ENCODE measurements around the gene NAPSA. TPM values are rescaled to one million over a fixed set of nuclear protein-coding genes. Genes with fewer than 3 reads are reported as not detected.

NAPSA gene
- total RNA-seq, 3 donors from 2014 or later (not counting 1 experiment from before 2014, with no cell fraction given) = 0.94 to 1.3 (median 0.95) TPM

DNA sequence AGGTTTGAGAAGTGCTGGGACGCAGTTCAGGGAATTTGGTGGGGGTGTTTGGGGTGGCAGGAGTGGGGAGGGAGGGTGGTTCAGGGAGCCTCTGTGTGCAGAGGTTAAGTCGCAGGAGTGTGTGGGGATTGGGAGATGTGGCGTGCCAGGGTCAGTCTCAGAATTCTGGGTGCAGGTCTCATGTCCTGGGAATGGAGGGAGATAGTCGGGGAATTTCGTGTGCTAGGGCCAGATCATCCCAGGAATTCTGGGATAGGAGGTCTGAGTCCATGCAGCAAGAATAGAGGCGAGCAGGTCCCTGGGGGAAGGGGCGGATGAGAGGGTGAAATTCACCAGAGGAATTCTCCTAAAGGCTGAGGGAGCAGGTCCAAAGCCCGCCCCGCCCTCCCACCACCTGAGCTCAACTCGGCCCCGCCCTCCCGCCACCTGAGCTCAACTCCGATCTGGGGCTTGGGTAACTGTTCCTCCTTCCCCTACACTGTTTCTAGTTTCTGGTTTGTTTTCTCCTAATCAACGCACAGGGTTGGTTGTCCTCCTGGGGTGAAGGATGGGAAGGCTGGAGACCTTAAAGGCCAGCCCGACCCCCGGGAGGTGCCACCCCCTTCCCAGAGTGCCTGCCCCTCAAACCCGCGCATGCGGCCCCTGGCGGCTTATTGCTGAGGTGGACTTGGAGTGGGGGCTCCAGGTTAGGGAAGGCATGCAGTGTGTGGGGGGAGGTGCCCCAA lies 51.5 kb downstream of the NAPSA start:
- Mint-ChIP-seq H3K36me3 (no peaks in the 10 kb centered on the region), H3K4me3 (no peak overlapping the region), H3K27me3 (ENCODE audit: low read depth in 2 of 2) (peaks cover 49 to 55% of the 10 kb centered on the region in 2 donors), H3K4me1 (peaks cover 6 to 10% of the 10 kb centered on the region in 2 donors), H3K9me3 (peaks cover 0 to 2% of the 10 kb centered on the region in 2 donors), H3K27ac (no peak overlapping the region)
- Histone ChIP-seq H3K27ac (ENCODE audit: low read length) (no peak overlapping the region), H3K4me3 (ENCODE audit: low read length) (no peak overlapping the region), H3K9me3 (ENCODE audit: control insufficient read depth, insufficient read depth, low read length) (no peaks in the 10 kb centered on the region), H3K4me1 (ENCODE audit: control insufficient read depth, insufficient read depth, low read length) (peaks cover 6% of the 10 kb centered on the region), H3K27me3 (ENCODE audit: control insufficient read depth, insufficient read depth, low read length) (peaks cover 42% of the 10 kb centered on the region), H3K36me3 (ENCODE audit: control insufficient read depth, insufficient read depth, low read length) (no peaks in the 10 kb centered on the region)
- DNase-seq (no peak), ATAC-seq (no peak)
- no peak for TF ChIP-seq CTCF (IDR thresholded peaks at IDR 0.05)
- WGBS (ENCODE audit: insufficient coverage) = 8% methylated on average over 18 of the region's 20 CpGs
- intact Hi-C loops (cut with micrococcal nuclease) = no loop called here

GRCh38 chr19:50312967-50313811 lies 52.2 kb downstream of the NAPSA start:
- WGBS (ENCODE audit: insufficient coverage) = 16% methylated on average over 27 of the region's 27 CpGs
- H3K4me3 Mint-ChIP-seq = no peak overlapping the region

GRCh38 chr19:50311723-50312635 lies 53.5 kb downstream of the NAPSA start:
- Mint-ChIP-seq H3K27me3 (ENCODE audit: low read depth in 2 of 2) (peaks cover 54 to 56% of the 10 kb centered on the region in 2 donors), H3K9me3 (peaks cover 0 to 2% of the 10 kb centered on the region in 2 donors), H3K36me3 (no peaks in the 10 kb centered on the region), H3K4me3 (no peak overlapping the region), H3K27ac (no peak overlapping the region), H3K4me1 (peaks cover 6 to 10% of the 10 kb centered on the region in 2 donors)
- peaks cover 43% of the 10 kb centered on the region for H3K27me3 ChIP-seq (ENCODE audit: control insufficient read depth, insufficient read depth, low read length)
- H3K9me3 ChIP-seq (ENCODE audit: control insufficient read depth, insufficient read depth, low read length) = no peaks in the 10 kb centered on the region
- ATAC-seq (no peak), DNase-seq (no peak)
- intact Hi-C loops (cut with micrococcal nuclease) = no loop called here
- 5% methylated on average over 27 of the region's 42 CpGs for WGBS (ENCODE audit: insufficient coverage)
- peaks cover 6% of the 10 kb centered on the region for H3K4me1 ChIP-seq (ENCODE audit: control insufficient read depth, insufficient read depth, low read length)
- TF ChIP-seq CTCF (IDR thresholded peaks at IDR 0.05) = no peak
- no peak overlapping the region for H3K4me3 ChIP-seq (ENCODE audit: low read length)
- H3K27ac ChIP-seq (ENCODE audit: low read length) = no peak overlapping the region
- H3K36me3 ChIP-seq (ENCODE audit: control insufficient read depth, insufficient read depth, low read length) = no peaks in the 10 kb centered on the region

More at GRCh38 chr19:50312967-50313811, 52.2 kb downstream of the NAPSA start:
- Histone ChIP-seq H3K27me3 (ENCODE audit: control insufficient read depth, insufficient read depth, low read length) (peaks cover 42% of the 10 kb centered on the region), H3K9me3 (ENCODE audit: control insufficient read depth, insufficient read depth, low read length) (no peaks in the 10 kb centered on the region), H3K36me3 (ENCODE audit: control insufficient read depth, insufficient read depth, low read length) (no peaks in the 10 kb centered on the region), H3K4me3 (ENCODE audit: low read length) (no peak overlapping the region), H3K4me1 (ENCODE audit: control insufficient read depth, insufficient read depth, low read length) (peaks cover 6% of the 10 kb centered on the region), H3K27ac (ENCODE audit: low read length) (no peak overlapping the region)
- peaks cover 0 to 2% of the 10 kb centered on the region in 2 donors for H3K9me3 Mint-ChIP-seq
- H3K27me3 Mint-ChIP-seq (ENCODE audit: low read depth in 2 of 2) = peaks cover 53 to 60% of the 10 kb centered on the region in 2 donors
- no peaks in the 10 kb centered on the region for H3K36me3 Mint-ChIP-seq
- intact Hi-C loops (cut with micrococcal nuclease) = no loop called here
- ATAC-seq (no peak), DNase-seq (no peak)
- peaks cover 6 to 10% of the 10 kb centered on the region in 2 donors for H3K4me1 Mint-ChIP-seq
- no peak overlapping the region for H3K27ac Mint-ChIP-seq
- TF ChIP-seq CTCF (IDR thresholded peaks at IDR 0.05) = no peak

Measured in natural killer cell (primary cell).